ENCODE measurements around the gene PLAAT4. TPM values are rescaled to one million over a fixed set of nuclear protein-coding genes. Genes with fewer than 3 reads are reported as not detected.
"Not testable (repeated sequence)": the region's sequence is repeated elsewhere in the genome, so short reads cannot be mapped to it uniquely, and the experiment has no call there.

The PLAAT4 gene
- total RNA-seq, 2 experiments from 2014 or later = 16.1 to 16.6 TPM

DNA sequence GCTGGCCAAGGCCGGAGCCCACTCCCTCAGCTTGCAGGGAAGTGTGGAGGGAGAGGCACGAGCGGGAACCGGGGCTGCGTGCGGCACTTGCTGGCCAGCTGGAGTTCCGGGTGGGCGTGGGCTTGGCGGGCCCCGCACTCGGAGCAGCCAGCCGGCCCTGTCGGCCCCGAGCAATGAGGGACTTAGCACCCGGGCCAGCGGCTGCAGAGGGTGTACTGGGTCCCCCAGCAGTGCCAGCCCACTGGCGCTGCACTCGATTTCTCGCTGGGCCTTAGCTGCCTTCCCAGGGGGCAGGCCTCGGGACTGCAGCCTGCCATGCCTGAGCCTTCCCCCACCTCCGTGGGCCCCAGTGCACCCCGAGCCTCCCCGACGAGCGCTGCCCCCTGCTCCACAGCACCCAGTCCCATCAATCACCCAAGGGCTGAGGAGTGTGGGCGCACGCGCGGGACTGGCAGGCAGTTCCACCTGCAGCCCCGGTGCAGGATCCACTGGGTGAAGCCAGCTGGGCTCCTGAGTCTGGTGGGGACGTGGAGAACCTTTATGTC lies 13.6 kb downstream of the PLAAT4 start:
- not testable (repeated sequence) for H3K36me3 Mint-ChIP-seq (ENCODE audit: low read depth); H3K27me3 Mint-ChIP-seq (ENCODE audit: low read depth); H3K4me3 Mint-ChIP-seq; H3K9me3 Mint-ChIP-seq; DNase-seq
- H3K27ac Mint-ChIP-seq = peak overlapping the region; percentile 53
- H3K4me1 Mint-ChIP-seq (ENCODE audit: low read depth) = peaks cover 38% of the 10 kb centered on the region
- CTCF ChIA-PET = interaction anchor here (1.1 to 2.0 kb wide), 2 partner anchors 13 to 53 kb away, joined by 3 to 9 read pairs; partner anchors contain the start of gene PLAAT4
- intact Hi-C loops (cut with micrococcal nuclease) = loop anchor here (5.0 kb wide), 3 partner anchors 62 to 122 kb away; partner anchors contain the start of genes ATL3 and PLAAT3

DNA sequence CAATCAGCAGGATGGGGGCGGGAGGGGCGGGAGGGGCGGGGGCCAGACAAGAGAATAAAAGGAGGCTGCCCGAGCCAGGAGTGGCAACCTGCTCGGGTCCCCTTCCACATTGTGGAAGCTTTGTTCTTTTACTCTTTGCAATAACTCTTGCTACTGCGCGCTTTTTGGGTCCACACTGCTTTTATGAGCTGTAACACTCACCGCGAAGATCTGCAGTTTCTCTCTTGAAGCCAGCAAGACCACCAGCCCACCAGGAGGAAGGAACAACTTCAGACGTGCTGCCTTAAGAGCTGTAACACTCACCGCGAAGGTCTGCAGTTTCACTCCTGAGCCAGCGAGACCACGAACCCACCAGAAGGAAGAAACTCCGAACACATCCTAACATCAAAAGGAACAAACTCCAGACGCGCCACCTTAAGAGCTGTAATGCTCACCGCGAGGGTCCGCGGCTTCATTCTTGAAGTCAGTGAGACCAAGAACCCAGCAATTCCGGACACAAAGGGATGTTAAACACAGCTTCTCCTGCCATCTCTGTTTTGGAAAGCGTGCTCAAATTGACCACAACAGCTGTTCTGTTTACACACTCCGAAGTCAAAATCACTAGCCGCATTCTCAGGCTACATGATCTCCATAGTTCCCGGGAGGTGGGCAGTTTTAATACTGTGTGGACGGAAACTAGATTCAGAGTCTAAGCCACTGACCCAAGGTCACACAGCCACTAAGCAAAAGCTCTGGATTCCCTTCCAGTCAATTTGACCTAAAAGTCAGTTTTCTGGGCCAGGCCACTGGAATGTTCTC lies 14.7 kb downstream of the PLAAT4 start:
- Mint-ChIP-seq H3K4me3 (peak overlapping the region; percentile 70), H3K27ac (peak overlapping the region; percentile 73), H3K36me3 (ENCODE audit: low read depth) (peaks cover 3% of the 10 kb centered on the region), H3K9me3 (no peaks in the 10 kb centered on the region), H3K4me1 (ENCODE audit: low read depth) (peaks cover 44% of the 10 kb centered on the region), H3K27me3 (ENCODE audit: low read depth) (no peaks in the 10 kb centered on the region)
- CTCF ChIA-PET = interaction anchor here (0.6 to 2.0 kb wide), 3 partner anchors 14 to 126 kb away, joined by 4 to 9 read pairs (median 7); partner anchors contain the start of gene PLAAT4
- DNase-seq = no peak
- intact Hi-C loops (cut with micrococcal nuclease) = loop anchor here (5.0 kb wide), 3 partner anchors 61 to 121 kb away; partner anchors contain the start of genes ATL3 and PLAAT3

DNA sequence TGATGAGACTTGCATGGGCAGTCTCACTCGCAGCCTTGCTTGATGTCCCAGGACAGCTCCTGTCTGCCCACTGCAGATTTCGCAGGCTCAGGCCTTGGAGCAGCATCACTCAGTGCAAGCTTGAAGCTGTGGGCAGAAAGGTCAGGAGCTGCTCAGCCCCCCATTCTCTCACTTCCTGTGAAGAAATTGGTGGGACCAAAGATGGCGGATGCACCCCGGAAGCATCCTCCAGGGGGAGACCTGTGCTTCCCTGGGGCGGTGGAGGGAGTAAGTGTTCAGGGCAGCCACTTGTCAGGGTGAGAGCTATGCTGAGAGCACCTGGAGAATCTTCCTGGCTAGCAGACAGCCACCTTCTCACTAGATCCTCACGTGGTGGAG lies 15.3 kb downstream of the PLAAT4 start:
- intact Hi-C loops (cut with micrococcal nuclease) = loop anchor here (5.0 kb wide), 3 partner anchors 60 to 120 kb away; partner anchors contain the start of genes ATL3 and PLAAT3
- H3K4me3 Mint-ChIP-seq = no peak overlapping the region
- H3K36me3 Mint-ChIP-seq (ENCODE audit: low read depth) = no peaks in the 10 kb centered on the region
- DNase-seq = peak; percentile 31
- peaks cover 46% of the 10 kb centered on the region for H3K4me1 Mint-ChIP-seq (ENCODE audit: low read depth)
- H3K27me3 Mint-ChIP-seq (ENCODE audit: low read depth) = no peaks in the 10 kb centered on the region
- H3K27ac Mint-ChIP-seq = peak overlapping the region; percentile 73
- H3K9me3 Mint-ChIP-seq = no peaks in the 10 kb centered on the region
- CTCF ChIA-PET = interaction anchor here (1.2 to 2.0 kb wide), 2 partner anchors 15 to 84 kb away, joined by 4 to 9 read pairs; partner anchors contain the start of gene PLAAT4

DNA sequence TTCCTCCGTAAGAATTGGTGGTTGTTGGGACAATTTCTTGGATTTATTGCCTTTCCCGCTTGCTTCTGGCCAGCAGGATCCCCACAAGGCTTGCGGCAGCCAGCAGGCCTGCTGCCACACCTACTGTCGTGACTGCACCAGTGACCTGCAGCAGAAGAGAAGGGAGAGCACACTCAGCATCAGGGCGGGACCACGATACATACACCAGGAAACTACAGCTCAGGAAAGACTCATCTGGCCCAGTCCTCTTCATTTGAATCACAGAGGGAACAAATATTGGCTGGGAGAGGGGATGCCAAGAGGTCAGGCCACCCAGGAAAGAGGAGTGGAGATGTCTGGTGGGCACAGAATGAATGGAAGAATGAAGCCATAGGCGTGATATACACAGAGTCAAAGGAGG lies 16.3 kb downstream of the PLAAT4 start:
- Mint-ChIP-seq H3K27ac (peak overlapping the region; percentile 31), H3K4me1 (ENCODE audit: low read depth) (peaks cover 46% of the 10 kb centered on the region), H3K9me3 (no peaks in the 10 kb centered on the region)

DNA sequence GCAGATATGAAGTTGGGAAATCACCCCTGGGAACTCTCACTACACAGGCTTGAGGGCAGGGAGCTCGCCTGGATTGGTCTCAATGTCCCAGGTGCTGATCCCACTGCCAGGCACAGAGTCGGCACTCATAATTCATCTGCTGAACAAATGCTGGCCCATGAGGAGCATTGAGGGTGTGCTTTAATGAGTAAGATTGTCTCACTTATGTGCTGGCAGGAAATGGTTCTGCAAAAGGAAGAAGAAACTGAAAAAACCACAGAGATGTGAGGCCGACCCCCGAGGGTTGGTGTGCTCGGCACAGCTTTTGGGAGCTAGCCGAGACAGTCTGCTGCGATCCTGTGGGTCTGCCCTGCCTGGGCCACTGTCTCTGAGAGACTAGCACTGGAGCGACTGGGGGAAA lies 17.2 kb downstream of the PLAAT4 start:
- H3K36me3 Mint-ChIP-seq (ENCODE audit: low read depth) = no peaks in the 10 kb centered on the region
- CTCF ChIA-PET = interaction anchor here (2.4 kb wide), 1 partner anchor 17 kb away, joined by 7 read pairs; the partner anchor contains the start of gene PLAAT4
- H3K9me3 Mint-ChIP-seq = no peaks in the 10 kb centered on the region
- H3K27ac Mint-ChIP-seq = peak overlapping the region; percentile 83
- intact Hi-C loops (cut with micrococcal nuclease) = loop anchor here (1.0 to 5.0 kb wide), 5 partner anchors 14 to 119 kb away; partner anchors contain the start of genes ATL3, PLAAT3 and PLAAT4
- H3K27me3 Mint-ChIP-seq (ENCODE audit: low read depth) = no peaks in the 10 kb centered on the region
- peak; percentile 77 for DNase-seq
- peak overlapping the region; percentile 59 for H3K4me3 Mint-ChIP-seq
- peaks cover 48% of the 10 kb centered on the region for H3K4me1 Mint-ChIP-seq (ENCODE audit: low read depth)

More for the DNA sequence above, 16.3 kb downstream of the PLAAT4 start:
- CTCF ChIA-PET = interaction anchor here (2.4 kb wide), 1 partner anchor 16 kb away, joined by 7 read pairs; the partner anchor contains the start of gene PLAAT4
- Mint-ChIP-seq H3K36me3 (ENCODE audit: low read depth) (no peaks in the 10 kb centered on the region), H3K4me3 (no peak overlapping the region), H3K27me3 (ENCODE audit: low read depth) (no peaks in the 10 kb centered on the region)
- intact Hi-C loops (cut with micrococcal nuclease) = loop anchor here (1.0 to 5.0 kb wide), 5 partner anchors 14 to 119 kb away; partner anchors contain the start of genes ATL3, PLAAT3 and PLAAT4
- no peak for DNase-seq

DNA sequence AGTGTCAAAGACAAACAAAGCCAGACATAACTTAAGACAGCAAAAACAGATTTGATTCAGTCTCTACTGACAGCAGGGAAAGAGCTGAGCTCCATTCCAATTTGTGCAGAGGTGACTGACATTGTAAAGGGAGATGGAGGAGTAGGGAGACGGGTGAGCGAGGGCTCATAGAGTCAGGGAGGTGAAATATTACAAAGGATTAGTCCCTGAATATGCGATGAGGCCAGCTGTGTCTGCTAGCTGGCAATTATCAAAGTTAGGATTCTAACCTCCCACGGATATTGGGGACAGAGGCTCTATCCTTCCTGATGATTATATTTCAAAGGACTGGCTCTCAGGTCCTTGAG lies 18.2 kb downstream of the PLAAT4 start:
- intact Hi-C loops (cut with micrococcal nuclease) = loop anchor here (5.0 kb wide), 3 partner anchors 57 to 117 kb away; partner anchors contain the start of genes ATL3 and PLAAT3
- H3K9me3 Mint-ChIP-seq = no peaks in the 10 kb centered on the region
- CTCF ChIA-PET = interaction anchor here (0.6 to 2.4 kb wide), 2 partner anchors 18 to 129 kb away, joined by 3 to 7 read pairs; partner anchors contain the start of gene PLAAT4

DNA sequence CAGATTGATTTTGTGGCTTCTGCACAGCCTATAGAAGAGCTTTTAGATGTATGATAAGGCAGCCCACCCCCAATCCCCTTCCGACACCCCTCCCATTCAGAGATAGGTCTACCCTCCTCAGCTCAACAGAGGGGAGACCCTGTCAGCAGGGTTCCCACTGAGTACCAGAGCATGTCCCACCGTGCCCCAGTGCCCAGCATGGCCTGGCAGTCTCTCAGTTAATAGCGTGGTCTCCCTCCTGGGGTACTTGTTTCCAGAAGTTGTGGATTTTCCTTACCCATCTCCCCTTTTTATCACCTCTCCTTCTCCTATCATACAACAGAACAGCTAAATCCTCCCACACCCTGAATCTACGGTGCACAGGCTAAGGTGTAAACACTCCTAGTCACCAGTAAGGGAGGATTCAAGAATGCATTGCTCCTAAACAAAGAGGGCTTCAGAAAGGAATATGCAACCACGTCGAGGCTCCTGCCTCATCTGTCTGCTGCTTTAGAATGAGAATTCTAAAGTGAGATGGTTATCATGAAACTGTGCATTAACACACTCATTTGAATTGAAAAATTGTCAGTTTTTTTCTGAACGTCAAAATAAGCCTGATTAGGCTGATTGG lies 19.9 kb downstream of the PLAAT4 start:
- no peaks in the 10 kb centered on the region for H3K9me3 Mint-ChIP-seq
- H3K27ac Mint-ChIP-seq = no peak overlapping the region
- intact Hi-C loops (cut with micrococcal nuclease) = no loop called here
- H3K27me3 Mint-ChIP-seq (ENCODE audit: low read depth) = no peaks in the 10 kb centered on the region
- H3K36me3 Mint-ChIP-seq (ENCODE audit: low read depth) = no peaks in the 10 kb centered on the region
- CTCF ChIA-PET = no interaction called here
- peaks cover 56% of the 10 kb centered on the region for H3K4me1 Mint-ChIP-seq (ENCODE audit: low read depth)
- DNase-seq = no peak
- H3K4me3 Mint-ChIP-seq = no peak overlapping the region

More for the DNA sequence above, 18.2 kb downstream of the PLAAT4 start:
- Mint-ChIP-seq H3K4me3 (no peak overlapping the region), H3K27me3 (ENCODE audit: low read depth) (no peaks in the 10 kb centered on the region), H3K36me3 (ENCODE audit: low read depth) (no peaks in the 10 kb centered on the region), H3K27ac (no peak overlapping the region), H3K4me1 (ENCODE audit: low read depth) (peaks cover 51% of the 10 kb centered on the region)
- no peak for DNase-seq

DNA sequence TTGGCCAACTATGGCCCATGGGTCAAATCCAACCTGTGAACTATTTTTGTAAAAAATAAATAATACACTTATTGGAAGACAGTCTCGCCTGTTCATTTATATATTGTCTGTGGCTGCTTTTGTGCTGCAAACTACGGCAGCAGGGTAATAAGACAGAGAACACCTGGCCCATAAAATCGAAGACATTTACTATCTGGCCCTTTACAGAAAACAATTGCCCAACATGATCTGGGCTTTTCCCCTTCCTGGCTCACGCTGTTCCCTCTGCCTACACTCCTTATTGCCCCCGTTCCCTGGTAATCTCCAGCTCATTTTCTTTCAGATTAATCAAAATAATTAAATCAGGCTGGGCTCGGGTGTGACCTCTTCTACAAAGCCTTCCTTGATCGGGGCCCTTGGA lies 21.0 kb downstream of the PLAAT4 start:
- no peak for DNase-seq
- Mint-ChIP-seq H3K27ac (no peak overlapping the region), H3K9me3 (no peaks in the 10 kb centered on the region), H3K4me1 (ENCODE audit: low read depth) (peaks cover 51% of the 10 kb centered on the region), H3K27me3 (ENCODE audit: low read depth) (no peaks in the 10 kb centered on the region), H3K4me3 (no peak overlapping the region), H3K36me3 (ENCODE audit: low read depth) (no peaks in the 10 kb centered on the region)
- CTCF ChIA-PET = no interaction called here
- intact Hi-C loops (cut with micrococcal nuclease) = no loop called here

DNA sequence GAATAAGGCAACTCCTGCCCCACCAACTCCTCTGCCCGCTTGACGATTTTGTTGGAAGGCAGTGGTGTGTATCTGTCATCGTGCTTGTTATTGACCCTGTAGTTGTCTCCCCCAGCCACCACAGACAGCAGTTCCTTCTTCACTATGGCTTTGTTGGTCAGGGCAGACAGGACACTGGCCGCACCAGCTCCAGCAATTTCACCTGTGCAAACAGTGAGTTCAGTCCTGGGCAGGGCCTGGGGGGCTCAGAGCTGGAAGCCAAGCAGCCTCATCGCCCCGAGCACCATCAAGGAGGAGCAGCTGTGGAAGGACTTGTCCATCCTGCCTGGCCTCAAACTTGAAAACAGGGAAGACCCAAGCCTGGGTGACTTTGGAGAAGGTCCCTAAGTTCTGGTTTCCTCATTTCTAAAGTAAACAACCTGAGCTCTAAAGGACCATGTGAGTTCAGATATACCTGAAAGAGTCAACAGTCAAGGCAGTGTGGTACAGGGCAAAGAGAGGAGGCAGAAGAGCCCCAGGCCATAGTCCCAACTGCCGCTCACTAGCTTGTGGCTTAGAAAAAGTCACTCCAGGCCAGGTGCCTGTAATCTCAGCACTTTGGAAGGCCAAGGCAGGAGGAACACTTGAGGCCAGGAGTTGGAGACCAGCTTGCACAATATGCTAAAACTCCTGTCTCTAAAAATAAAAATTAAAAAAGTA lies 22.0 kb downstream of the PLAAT4 start:
- Mint-ChIP-seq H3K9me3 (no peaks in the 10 kb centered on the region), H3K4me3 (no peak overlapping the region), H3K36me3 (ENCODE audit: low read depth) (no peaks in the 10 kb centered on the region), H3K27ac (no peak overlapping the region), H3K4me1 (ENCODE audit: low read depth) (peaks cover 42% of the 10 kb centered on the region), H3K27me3 (ENCODE audit: low read depth) (no peaks in the 10 kb centered on the region)
- no peak for DNase-seq
- intact Hi-C loops (cut with micrococcal nuclease) = no loop called here
- CTCF ChIA-PET = no interaction called here

DNA sequence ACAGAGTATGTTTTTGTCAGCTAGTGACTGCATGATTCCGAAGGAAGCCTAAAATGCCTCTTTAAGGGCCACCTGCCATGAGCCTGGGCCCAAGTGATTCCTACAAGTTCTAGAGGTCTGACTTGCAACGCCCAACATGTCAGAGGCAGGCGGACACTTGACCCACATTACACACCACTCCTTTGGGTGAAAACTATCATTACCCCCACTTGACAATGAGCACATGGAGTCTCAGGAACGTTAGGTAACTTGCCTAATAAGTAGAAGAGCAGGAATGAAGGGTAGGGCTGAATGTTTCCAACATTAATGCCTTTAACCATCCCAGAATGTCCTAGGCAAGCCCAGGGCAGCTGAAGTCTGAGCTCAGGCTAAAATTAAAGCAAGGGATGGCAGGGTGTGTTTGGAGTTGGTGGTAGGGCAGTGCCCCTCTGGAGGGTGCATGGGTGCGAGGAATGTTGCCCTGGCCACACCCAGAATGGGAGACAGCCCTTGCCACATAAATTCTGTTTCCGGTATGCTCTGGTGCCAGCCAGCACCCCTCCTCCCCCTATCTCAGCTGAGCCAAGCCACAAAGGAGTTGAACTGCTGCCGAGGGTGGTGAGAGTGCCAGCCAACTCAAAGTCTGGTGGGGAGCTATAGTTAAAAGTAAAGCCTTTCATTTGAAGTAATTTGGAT lies 24.0 kb downstream of the PLAAT4 start:
- no peak overlapping the region for H3K4me3 Mint-ChIP-seq
- H3K27me3 Mint-ChIP-seq (ENCODE audit: low read depth) = no peaks in the 10 kb centered on the region
- no peak overlapping the region for H3K27ac Mint-ChIP-seq
- DNase-seq = peak; percentile 38
- no peaks in the 10 kb centered on the region for H3K36me3 Mint-ChIP-seq (ENCODE audit: low read depth)
- no peaks in the 10 kb centered on the region for H3K9me3 Mint-ChIP-seq
- CTCF ChIA-PET = interaction anchor here (1.0 kb wide), 1 partner anchor 178 kb away, joined by 3 read pairs; no protein-coding TSS in a partner anchor
- intact Hi-C loops (cut with micrococcal nuclease) = loop anchor here (10.0 kb wide), 1 partner anchor 666 kb away; no protein-coding TSS in a partner anchor
- H3K4me1 Mint-ChIP-seq (ENCODE audit: low read depth) = peaks cover 43% of the 10 kb centered on the region
